GM21786 (cell line): ENCODE measurements around the gene SFTPB.
"Not testable (repeated sequence)": the region's sequence is repeated elsewhere in the genome, so short reads cannot be mapped to it uniquely, and the experiment has no call there.

Experiments
- ATAC-seq: cut with Tn5 transposase; IDR thresholded peaks from one replicate; pipeline ENCODE4 v1.9.1; 2021; ENCODE audit not compliant: unreplicated experiment

SFTPB gene

DNA sequence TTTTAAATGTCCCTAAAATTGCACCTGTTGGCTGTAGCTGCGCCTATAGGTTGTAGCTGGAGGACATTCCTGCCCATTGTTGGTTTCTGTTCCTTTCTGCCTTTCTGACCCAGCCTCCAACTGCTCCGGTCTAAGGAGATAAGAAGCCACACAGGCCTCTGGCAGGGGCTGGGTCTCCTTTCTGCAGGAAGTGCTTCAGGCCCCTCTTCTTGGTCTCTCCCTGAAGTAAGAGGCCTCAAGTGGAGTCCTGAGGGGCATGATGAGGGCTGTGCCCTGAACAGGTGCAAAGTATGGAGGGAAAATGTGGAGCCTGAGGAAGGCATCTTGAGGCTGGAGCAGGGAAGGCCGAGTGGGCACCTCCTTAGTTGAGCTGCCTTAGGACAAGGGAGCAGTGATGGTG, 10.4 kb upstream of the SFTPB start:
- no peak for ATAC-seq

DNA sequence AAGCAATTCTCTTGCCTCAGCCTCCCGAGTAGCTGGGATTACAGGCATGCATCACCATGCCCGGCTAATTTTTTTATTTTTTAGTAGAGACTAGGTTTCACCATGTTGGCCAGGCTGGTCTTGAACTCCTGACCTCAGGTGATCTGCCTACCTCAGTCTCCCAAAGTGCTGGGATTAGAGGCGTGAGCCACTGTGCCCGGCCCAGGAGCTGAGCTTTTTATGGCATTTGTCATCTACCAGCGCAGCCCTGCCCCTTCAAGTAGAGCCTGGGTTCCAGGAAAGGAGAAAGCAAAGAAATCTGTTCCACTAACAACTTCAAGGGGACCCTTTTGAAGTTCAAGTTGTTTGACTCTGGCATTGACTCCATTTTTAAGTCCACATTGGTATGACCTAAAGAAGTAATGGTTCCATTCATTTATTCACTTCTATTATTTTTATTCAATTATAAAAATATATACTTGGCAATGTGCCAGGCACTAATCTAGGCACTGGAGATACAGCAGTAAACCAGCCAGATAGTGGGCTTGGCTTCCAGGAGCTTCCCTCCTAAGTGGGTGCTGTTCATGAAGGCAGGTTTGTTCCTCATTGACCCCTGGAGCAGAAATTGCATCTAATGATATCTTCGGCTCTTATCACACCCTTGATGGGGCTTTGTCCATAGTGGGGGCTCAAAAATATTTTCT, 8.0 kb upstream of the SFTPB start:
- no peak for ATAC-seq

DNA sequence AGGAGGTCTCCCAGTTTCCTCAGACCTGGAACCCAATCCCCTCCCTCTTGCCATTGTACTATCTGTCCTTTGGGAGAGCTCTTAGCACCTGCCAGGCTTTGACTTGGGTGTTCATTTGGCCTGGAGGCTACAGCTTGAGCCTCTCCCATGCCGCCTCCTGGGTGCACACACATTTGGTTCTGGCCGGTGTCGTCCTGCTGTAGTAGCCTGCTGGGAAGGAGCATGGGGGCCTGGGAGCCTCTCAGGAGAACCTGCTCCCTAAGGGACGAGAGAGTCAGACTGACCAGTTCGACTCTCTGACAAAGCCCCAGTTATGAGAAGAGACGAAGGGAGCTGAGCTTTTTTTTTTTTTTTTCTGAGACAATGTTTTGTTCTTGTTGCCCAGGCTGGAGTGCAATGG, 7.4 kb upstream of the SFTPB start:
- no peak for ATAC-seq

DNA sequence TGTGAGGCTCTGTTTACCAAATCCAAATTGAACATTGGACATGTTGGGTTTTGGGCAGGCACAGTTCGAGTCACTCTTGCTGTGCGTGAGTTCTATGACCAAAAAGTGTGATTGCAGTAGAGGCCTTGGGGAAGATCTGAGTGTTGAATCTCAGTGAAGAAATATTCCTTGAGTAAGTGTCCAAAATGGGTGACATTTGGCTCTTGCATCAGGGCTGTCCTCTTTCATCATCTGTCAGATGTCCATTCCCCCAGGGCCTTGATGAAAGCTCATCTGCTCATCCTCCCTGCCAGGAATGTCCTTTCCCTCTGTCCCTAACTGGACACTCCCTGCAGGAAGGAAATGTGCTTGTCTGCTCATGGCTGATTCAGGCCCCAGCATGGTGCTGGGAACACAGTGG, 6.4 kb upstream of the SFTPB start:
- ATAC-seq, result no peak

DNA sequence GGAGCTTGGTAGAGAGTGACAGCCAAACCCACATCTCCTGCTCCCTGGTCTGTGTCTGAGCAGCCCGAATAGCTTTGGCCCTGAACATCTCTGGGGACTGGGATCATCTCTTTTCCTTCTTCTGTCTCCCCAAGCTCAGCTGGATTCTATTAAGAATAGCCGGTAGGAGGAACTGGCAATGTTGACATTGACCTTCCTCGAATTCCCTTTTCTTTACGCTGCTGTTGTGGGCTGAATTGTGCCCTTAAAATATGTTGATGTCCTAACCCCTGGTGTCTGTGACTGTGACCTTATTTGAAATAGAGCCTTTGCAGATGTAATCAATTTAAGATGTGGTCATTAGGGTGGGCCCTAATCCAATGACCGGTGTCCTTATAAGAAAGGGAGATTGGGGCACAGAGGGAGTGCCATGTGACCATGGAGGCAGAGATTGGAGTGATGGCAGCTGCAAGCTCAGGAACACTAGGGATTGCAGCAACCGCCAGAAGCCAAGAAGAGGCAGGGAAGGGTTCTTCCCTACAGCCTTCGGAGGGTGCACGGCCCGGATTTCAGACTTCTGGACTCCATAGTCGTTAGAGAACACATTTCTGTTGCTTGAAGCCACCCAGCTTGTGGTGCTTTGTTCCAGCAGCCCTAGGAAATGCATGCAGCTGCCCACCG, 5.8 kb upstream of the SFTPB start:
- no peak for ATAC-seq

DNA sequence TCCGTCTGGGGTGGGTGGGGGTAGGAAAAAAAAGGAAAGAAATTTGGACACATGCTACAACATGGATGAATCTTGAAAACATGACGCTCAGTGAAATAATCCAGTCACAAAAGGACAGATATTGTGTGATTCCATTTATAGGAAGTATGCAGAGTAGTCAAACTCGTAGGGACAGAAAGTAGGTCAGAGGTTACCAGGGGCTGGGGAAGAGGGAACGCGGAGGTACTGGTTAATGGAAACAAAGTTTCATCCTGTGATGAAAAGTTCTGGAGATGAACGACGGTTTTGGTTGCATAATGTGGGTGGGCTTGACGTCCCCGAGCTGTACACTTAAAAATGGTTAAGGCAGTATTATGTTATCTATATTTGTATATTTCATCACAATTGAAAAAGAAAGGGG, 4.5 kb upstream of the SFTPB start:
- no peak for ATAC-seq

DNA sequence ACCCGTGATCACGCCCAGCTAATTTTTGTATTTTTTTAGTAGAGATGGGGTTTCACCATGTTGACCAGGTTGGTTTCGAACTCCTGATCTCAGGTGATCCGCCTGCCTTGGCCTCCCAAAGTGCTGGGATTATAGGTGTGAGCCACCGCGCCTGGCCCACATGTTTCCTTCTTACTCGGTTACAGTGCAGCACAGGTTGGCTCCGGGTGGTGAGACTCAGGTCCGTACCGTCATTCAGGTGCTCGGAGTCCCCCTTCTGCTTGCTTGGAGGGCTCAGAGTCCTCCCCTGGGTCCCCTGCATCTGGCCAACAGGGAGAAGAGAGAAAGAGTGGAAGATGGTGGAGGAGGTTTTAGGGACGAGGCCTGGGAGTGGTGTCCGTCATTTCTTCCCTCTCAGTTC, 2.4 kb upstream of the SFTPB start:
- not testable (repeated sequence) for ATAC-seq

DNA sequence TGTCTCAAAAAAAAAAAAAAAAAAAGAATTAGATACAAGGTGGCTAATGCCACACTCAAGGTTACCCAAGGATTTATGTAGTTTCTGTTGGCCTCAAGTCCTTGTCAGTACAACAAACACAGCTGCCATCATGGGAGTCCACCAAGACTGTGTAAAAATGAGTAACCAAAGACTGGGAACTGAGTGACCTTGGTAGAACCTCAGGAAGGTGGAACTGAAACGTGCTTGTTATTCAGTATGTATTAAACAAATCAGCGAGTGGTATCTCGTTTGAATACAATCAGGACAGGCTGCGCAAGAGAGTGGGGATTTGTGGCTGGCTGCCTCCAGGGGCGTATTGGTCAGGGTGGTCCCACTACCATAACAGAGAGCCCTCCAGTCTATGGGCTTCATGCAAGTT, 1.6 kb upstream of the SFTPB start:
- peak; percentile 78 for ATAC-seq

DNA sequence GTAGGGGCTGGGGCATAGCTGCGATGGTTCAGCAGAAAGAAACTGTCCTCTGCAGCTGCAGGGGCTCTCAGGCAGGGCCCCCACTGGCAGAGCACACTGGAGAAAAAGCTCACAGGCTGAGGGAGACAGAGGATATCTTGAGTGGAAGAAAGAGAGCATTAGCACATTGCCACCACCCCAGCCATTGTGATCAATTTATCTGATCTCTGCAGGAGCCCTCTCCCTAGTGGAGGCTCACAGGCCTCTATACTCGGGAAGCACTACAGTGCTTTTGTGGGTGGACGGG, 801 bp upstream of the SFTPB start:
- no peak for ATAC-seq

DNA sequence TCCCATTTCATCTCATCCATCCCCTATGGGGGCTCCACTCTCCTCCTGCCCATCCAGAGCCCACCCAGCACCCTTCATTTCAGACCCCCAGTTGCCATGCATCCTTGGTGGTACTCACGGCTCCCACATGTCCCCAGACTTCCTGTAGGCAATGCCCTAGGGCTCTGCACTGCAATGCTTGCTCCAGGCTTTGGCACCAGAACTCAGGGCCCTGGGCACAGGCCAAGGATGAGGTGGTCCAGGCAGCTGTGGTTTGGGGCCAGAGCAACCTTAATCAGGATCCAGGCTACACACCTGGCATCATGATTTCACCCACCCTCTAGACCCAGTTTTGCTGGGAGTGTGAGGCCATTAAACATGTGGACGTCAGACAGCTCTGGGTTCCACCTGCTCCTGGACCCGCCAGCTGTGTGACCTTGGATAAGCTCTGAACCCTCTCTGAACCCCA, 414 bp downstream of the SFTPB start:
- ATAC-seq, result no peak

DNA sequence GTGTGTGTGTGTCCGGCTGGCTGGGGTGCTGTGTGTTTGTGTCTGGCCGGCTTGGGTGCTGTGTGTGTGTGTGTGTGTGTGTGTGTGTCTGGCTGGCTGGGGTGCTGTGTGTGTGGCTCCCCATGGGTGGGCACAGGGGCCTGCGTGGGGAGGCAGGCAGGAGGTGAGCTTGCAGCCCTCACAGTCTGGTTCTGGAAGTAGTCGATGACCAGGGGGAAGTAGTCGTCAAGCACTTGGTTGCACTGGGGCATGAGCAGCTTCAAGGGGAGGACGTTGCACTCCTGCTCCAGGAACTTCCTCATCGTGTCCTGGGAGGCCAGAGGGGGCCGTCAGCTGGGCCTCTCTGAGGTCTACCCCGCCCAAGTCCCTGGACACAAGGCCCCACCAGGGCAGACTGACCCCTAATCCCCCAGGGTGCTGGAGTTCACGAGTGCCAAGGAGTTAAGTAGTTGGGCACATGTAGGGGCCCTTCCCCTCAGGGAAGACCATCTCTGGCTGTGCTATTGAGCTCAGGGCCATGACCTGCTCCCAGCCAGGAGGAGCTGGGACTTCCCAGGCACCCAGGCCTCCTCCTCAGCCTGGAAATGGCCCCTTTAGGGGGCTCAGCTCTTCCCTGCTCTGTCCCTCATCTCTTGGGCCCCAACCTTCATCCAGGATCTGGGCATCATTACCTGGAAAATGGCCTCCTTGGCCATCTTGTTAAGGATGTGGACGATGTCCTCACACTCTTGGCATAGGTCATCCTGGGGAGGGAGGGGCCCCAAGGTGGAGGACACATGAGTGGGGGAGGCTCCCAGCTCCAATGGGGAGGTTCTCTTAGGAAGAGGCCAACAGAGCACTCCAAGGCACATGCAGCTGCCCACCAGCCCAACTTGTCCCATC, 1.3 kb downstream of the SFTPB start:
- no peak for ATAC-seq

DNA sequence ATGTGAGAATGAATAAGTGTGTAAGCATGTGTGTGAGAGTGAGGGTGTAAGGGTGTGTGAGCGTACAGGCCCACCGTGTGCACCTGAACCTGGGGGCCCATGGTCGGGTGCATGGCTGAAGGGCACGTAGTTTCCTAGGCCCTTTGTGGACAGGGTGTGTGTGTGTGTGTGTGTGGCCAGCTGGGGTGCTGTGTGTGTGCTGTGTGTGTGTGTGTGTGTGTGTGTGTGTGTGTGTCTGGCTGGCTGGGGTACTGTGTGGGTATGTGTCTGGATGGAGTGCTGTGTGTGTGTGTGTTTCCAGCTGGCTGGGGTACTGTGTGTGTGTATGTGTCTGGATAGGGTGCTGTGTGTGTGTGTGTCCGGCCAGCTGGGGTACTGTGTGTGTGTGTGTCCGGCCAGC, 2.0 kb downstream of the SFTPB start:
- no peak for ATAC-seq

DNA sequence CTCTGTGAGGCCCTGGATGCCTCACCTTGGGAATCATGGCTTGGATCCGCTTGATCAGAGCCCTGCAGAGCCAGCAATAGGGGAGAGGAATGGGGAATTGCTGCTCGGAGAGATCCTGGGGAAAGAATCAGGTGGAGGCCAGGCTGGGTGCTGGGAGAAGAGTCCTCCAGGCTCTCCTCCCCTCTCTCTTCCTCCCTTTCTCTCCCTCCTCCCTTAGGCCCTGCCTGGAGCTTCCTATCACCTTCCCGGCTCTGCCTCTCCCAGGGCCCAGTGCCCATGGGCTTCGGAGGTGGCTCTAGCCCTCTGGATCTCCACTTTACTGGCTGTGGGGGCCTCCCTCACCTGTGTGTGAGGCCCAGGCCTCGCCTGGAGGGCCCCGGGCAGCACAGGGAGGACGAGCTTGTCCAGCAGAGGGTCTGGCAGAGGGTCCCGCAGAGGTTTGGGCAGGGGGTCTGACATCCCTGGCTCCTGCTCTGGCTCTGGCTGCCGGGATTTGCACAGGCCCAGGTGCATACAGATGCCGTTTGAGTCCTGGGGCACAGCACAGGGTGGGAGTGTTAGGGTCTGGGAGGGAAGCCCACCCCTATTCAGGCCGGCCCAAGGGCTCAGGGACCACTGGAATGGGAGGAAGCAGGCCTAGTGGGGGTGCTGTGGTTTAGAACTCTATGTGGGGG, 2.6 kb downstream of the SFTPB start:
- ATAC-seq, result no peak

DNA sequence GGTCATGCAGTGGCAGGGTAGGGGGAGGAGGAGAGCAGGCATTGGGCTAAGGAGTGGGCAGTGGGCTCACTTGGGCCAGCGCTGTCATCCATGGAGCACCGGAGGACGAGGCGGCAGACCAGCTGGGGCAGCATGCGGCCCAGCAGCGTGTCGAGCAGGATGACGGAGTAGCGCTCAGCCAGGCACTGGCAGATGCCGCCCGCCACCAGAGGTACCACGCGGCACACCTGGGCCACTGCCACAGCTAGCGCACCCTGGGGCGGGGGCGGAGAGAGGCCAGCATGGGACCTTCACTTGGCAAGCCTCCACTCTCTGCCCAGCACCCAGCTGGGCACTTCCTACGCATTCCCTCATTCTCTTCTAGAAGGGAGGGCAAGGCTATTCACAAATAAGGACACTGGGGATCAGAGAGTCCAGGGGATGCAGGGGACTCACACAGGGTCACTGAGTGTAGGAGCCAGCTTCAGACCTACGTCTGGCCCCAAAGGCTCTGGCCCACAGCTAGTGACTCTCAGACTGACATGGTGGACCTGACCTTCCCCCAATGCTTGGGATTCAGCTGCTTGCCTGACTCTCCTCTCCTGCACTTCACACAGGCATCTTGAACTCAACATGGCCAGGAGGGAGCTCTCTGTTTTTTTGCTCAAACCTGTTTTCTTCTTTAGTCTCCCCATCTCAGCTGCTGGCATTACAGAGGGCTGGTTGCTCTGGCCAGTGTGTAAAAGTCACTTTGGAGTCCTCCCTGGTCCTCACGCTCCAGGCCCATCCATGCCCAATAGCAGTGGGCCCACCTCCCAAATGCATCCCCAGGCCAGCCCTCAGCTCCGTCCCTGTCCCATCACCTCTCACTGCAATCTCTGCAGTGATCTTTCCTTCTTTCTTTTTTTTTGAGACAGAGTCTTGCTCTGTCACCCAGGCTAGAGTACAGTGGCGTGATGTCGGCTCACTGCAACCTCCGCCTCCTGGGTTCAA, 4.1 kb downstream of the SFTPB start:
- no peak for ATAC-seq

DNA sequence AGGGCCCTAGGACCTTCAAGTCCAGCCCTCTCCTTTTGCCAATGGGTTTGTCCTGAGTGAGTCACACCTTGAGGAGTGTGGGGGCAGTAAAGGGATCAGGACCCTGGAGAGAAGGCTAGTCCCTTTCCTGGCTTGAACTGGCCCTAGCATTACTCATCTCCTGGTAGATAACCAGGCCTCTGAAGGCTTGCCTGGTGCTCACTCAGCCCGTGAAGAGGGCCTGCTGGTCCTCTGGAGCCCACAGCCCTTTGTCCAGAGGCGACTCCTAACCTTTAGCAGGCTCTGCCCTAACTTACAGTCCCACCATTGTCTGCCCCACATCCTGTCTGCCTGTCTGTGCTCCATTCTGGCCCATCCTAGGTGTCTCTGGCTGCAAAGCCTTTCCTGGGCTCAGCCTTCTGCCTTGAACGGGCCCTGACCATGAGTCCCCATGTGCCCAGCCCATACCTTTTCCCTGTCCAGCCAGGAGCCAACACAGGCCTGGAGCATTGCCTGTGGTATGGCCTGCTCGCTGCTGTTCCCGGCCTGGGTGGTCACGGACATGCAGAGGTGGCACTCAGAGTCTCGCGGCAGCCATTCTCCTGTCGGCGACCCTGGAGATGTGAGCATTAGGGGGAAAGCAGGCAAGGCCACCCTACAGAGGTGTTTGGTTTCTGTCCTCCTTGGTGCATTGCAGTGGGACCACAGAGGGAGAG, 5.0 kb downstream of the SFTPB start:
- ATAC-seq, result no peak

DNA sequence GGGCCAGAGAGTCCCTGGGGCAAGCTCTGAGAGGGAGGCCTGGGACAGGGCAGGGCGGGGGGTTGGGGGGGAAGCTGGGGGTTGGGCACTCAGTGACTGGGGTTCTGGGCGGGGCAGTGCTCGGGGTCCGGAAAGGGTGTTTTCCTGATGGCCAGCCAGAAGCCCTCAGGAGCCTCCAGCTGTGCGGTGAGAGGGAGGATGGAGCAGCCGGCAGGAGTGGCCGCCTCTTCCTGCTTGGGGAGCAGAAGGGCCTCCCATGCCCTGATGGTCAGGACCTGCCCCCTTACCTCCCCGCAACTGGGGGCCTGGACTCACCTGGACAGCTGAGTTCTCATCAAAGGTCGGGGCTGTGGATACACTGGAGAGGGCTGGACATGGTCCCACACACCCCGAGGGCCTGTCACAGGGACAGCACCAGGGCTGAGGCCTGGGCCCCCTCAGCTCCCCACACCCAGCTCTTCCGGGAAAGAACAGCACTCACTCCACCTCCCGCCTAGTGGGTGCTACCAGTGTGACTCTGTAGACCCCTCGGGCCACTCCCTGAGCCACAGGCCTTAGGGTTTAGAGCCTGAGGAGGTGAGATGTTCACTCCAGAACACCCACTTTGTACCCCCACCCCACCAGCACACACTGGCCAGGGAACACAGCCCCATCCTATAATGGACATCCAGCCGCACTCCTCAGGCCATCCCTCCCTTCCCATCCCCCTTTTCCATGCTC, 6.7 kb downstream of the SFTPB start:
- ATAC-seq, result no peak

DNA sequence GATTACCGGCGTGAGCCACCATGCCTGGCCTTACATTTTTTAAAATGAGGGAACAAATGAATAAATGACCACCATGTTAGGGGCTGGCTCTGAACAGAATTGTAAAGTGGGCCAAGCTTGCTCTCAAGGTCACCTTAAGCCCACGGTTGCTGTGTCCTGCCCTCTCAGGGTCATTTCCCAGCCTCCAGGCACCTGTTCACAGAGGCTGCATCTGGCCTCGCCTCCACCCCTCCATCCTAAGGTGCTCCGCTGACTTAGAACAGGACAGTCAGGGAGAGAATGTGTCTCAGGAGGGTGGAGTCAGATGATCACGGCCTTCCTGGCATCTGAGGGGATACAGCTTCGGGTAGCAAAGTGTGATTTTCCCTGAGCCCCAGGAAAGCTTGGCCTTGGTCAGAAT, 7.3 kb downstream of the SFTPB start:
- no peak for ATAC-seq

DNA sequence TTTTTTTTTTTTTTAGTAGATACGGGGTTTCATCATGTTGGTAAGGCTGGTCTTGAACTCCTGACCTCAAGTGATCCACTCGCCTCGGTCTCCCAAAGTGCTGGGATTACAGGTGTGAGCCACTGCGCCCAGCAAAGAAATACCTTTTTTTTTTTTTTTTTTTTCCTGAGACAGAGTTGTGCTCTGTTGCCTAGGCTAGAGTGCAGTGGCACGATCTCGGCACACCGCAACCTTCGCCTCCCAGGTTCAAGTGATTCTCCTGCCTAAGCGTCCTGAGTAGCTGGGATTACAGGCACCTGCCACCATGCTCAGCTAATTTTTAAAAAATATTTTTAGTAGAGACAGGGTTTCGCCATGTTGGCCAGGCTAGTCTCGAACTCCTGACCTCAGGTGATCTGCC, 7.7 kb downstream of the SFTPB start:
- ATAC-seq, result not testable (repeated sequence)

DNA sequence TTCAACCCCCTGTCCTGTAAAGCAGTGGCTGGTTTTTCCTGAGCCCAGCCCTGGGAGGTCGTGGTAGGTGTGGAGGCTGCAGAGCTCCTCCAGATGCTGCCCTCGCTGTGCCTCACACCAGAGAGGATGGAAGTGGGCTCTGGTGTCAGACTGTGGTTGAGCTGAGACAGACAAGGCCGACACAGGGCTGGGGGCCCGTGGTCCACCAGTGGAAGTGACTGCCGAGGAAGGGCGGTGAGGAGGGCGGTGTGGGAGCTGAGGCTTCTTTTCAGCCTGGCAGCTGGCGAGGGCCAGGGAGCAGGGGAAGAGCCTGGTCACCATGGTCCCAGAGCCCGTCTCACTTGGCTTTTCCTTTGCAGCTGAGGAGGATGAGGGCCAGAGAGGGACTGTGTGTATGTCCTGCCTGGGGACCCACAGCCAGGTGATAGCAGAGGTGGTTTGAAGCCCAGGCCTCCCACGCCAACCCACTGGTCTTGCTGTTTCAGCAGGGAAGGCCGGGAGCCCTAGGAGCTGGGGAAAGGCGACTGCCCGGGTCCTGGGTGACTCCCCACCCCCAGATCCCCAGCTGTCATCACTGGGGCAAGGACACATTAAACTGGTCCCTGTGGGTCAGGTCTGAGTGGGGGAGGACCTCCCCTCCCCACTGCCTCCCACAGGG, 8.5 kb downstream of the SFTPB start:
- ATAC-seq, result no peak
